Loucy (cell line): ENCODE data around the gene DNAJA3.

Source experiments
- H2AFZ ChIP-seq: fragments of 200-600 bp; sonication (generic); 2 replicates; pipeline ENCODE4 v1.6.0; 2016; ENCODE audit warnings: antibody characterized with exemption, mild to moderate bottlenecking, low read length, moderate library complexity
- H3F3A ChIP-seq: fragments of 200-600 bp; 2 replicates; pipeline ENCODE4 v1.6.0; 2016; ENCODE audit warnings: antibody characterized with exemption, low read depth, mild to moderate bottlenecking
- H3K27me3 ChIP-seq: fragments of 200-600 bp; sonication (generic); 2 replicates; pipeline ENCODE4 v1.6.1; 2014; ENCODE audit warnings: low read length, mild to moderate bottlenecking; ENCODE audit not compliant: insufficient read depth, poor library complexity, severe bottlenecking
- H3K36me3 ChIP-seq: fragments of 200-600 bp; sonication (generic); 2 replicates; pipeline ENCODE4 v1.6.1; 2016; ENCODE audit warnings: low read length; ENCODE audit not compliant: insufficient read depth
- H3K4me1 ChIP-seq: fragments of 200-600 bp; sonication (generic); 2 replicates; pipeline ENCODE4 v1.5.1; 2014; ENCODE audit warnings: low read length, mild to moderate bottlenecking; ENCODE audit not compliant: insufficient read depth, poor library complexity, severe bottlenecking
- H3K4me2 ChIP-seq: fragments of 200-600 bp; sonication (generic); 2 replicates; pipeline ENCODE4 v1.6.0; 2014; ENCODE audit warnings: antibody characterized with exemption, low read length, low read depth, mild to moderate bottlenecking; ENCODE audit not compliant: poor library complexity, severe bottlenecking
- H3K4me3 ChIP-seq: fragments of 200-600 bp; sonication (generic); 2 replicates; pipeline ENCODE4 v1.5.1; 2014; ENCODE audit warnings: low read length, mild to moderate bottlenecking, mixed read lengths; ENCODE audit not compliant: poor library complexity, severe bottlenecking
- H3K79me2 ChIP-seq: fragments of 200-600 bp; sonication (generic); 2 replicates; pipeline ENCODE4 v1.6.1; 2014; ENCODE audit warnings: low read length; ENCODE audit not compliant: insufficient read depth
- H3K9ac ChIP-seq: fragments of 200-600 bp; sonication (generic); 2 replicates; pipeline ENCODE4 v1.6.0; 2014; ENCODE audit warnings: mild to moderate bottlenecking, low read depth, low read length, moderate library complexity; ENCODE audit not compliant: poor library complexity, severe bottlenecking
- H3K9me2 ChIP-seq: fragments of 200-600 bp; sonication (generic); replicated peaks from 2 replicates; pipeline ENCODE4 v1.6.1; 2016; ENCODE audit warnings: low read depth, low read length, mixed read lengths
- H3K9me3 ChIP-seq: fragments of 200-600 bp; sonication (generic); 2 replicates; pipeline ENCODE4 v1.6.1; 2014; ENCODE audit warnings: mild to moderate bottlenecking, antibody characterized with exemption, low read length, low read depth; ENCODE audit not compliant: insufficient read depth
- H4K20me1 ChIP-seq: fragments of 200-600 bp; sonication (generic); 2 replicates; pipeline ENCODE4 v1.6.0; 2014; ENCODE audit warnings: antibody characterized with exemption, low read length, mild to moderate bottlenecking; ENCODE audit not compliant: insufficient read depth, poor library complexity, severe bottlenecking
- EZH2phosphoT487 ChIP-seq: fragments of 200-600 bp; IDR thresholded peaks from 2 replicates; pipeline ENCODE4 v1.6.1; 2018; ENCODE audit warnings: antibody characterized with exemption, mild to moderate bottlenecking, moderate library complexity, borderline replicate concordance
- TF ChIP-seq, protein P1 (sequence below): fragments of 200-600 bp; sonication (generic); conservative IDR thresholded peaks from 2 replicates; pipeline ENCODE4 v1.5.1; 2014; ENCODE audit warnings: mild to moderate bottlenecking, antibody characterized with exemption, low read length

DNAJA3 gene

GRCh38 chr16:4443986-4444385 lies 18.3 kb downstream of the DNAJA3 start:
- Histone ChIP-seq H3K27me3 (no peaks in the 10 kb centered on the region), H3K36me3 (peaks cover 10% of the 10 kb centered on the region; the same call in 1 of the 2 replicates), H3K9ac (no peak overlapping the region), H4K20me1 (no peaks in the 10 kb centered on the region), H3K9me2 (no peaks in the 10 kb centered on the region), H3K9me3 (no peaks in the 10 kb centered on the region), H3K4me3 (no peak overlapping the region), H3K4me1 (no peaks in the 10 kb centered on the region), H2AFZ (no peak overlapping the region), H3K79me2 (no peaks in the 10 kb centered on the region), H3K4me2 (no peak overlapping the region), H3F3A (no peaks in the 10 kb centered on the region)
- no peak for TF ChIP-seq EZH2phosphoT487

DNA sequence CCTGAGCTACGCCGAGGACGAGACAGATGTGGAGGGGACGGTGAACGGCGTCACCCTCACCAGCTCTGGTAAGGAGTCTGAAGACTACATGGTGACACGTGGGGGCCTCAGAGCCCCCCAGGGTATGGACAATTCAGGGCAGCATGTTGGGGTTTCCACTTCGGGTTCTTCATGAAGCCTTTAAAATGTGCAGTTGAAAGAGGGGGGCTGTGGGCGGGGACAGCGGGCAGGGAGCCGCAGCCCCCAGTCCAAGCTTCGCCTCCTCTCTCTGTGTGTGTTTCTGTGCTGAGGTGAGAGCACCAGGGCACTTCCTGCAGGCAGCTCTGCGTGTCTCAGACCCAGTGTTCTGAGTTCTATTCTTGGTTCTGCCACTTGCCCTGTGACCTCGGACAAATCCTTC lies 24.8 kb downstream of the DNAJA3 start:
- H3K27me3 ChIP-seq, result no peaks in the 10 kb centered on the region
- H4K20me1 ChIP-seq, result no peaks in the 10 kb centered on the region
- H3K36me3 ChIP-seq, result no peaks in the 10 kb centered on the region
- H3K4me3 ChIP-seq, result no peak overlapping the region
- H2AFZ ChIP-seq, result no peak overlapping the region
- H3K9me2 ChIP-seq, result no peaks in the 10 kb centered on the region
- no peaks in the 10 kb centered on the region for H3K79me2 ChIP-seq
- no peak overlapping the region for H3K9ac ChIP-seq
- H3K4me1 ChIP-seq, result no peaks in the 10 kb centered on the region
- TF ChIP-seq EZH2phosphoT487, result no peak
- TF ChIP-seq, protein P1, sequence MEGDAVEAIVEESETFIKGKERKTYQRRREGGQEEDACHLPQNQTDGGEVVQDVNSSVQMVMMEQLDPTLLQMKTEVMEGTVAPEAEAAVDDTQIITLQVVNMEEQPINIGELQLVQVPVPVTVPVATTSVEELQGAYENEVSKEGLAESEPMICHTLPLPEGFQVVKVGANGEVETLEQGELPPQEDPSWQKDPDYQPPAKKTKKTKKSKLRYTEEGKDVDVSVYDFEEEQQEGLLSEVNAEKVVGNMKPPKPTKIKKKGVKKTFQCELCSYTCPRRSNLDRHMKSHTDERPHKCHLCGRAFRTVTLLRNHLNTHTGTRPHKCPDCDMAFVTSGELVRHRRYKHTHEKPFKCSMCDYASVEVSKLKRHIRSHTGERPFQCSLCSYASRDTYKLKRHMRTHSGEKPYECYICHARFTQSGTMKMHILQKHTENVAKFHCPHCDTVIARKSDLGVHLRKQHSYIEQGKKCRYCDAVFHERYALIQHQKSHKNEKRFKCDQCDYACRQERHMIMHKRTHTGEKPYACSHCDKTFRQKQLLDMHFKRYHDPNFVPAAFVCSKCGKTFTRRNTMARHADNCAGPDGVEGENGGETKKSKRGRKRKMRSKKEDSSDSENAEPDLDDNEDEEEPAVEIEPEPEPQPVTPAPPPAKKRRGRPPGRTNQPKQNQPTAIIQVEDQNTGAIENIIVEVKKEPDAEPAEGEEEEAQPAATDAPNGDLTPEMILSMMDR, result no peak
- H3K9me3 ChIP-seq, result no peaks in the 10 kb centered on the region
- no peaks in the 10 kb centered on the region for H3F3A ChIP-seq
- no peak overlapping the region for H3K4me2 ChIP-seq

DNA sequence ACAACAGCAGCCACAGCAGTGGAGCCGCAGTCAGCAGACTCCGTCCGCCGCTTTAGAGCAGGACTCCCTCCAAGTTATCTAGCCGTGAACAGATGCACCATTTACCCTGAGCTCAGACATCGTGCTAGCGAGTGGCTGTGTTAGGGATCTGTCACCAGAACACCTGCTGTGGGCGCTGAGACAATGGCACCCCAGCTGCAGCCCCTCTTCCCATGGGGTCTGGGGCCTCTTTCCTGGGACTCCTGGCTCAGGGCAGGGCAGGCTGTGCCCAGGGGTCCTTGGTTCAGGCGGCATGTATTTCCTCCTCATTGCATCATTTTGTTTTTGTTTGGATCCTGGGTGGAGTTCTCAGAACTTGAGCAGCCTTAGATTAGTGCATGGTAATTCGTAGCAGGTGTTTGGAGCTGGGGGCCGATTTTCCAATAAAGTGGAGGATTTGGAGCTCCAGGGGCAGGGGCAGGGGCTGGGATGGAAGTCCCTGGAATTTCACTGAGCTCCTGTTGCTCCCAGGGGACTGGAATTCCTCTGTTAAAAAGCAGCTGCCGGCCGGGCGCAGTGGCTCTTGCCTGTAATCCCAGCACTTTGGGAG lies 25.4 kb downstream of the DNAJA3 start:
- Histone ChIP-seq H3K36me3 (no peaks in the 10 kb centered on the region), H4K20me1 (no peaks in the 10 kb centered on the region)

More for the DNA sequence above, 25.4 kb downstream of the DNAJA3 start:
- Histone ChIP-seq H3K9ac (no peak overlapping the region), H3K9me3 (no peaks in the 10 kb centered on the region), H3K4me1 (no peaks in the 10 kb centered on the region), H3K27me3 (no peaks in the 10 kb centered on the region), H3F3A (no peaks in the 10 kb centered on the region), H3K4me3 (no peak overlapping the region), H3K4me2 (no peak overlapping the region), H3K9me2 (no peaks in the 10 kb centered on the region), H3K79me2 (no peaks in the 10 kb centered on the region), H2AFZ (no peak overlapping the region)
- no peak for TF ChIP-seq EZH2phosphoT487
- TF ChIP-seq, protein P1, result no peak
